Smooth muscle cell of bladder (primary cell): Measurements from ENCODE around the gene WNT5A. TPM values are rescaled to one million over a fixed set of nuclear protein-coding genes. Genes with fewer than 3 reads are reported as not detected.

Experiments
- total RNA-seq: library from RNA; depleted of rRNA; stranded (reverse); fragments of >200 nt; gene quantifications from 2 replicates; pipeline ENCODE4 v1.2.3, GENCODE V29; 2014

The WNT5A gene
- total RNA-seq: 4.4 and 35.6 TPM in 2 replicates

DNA sequence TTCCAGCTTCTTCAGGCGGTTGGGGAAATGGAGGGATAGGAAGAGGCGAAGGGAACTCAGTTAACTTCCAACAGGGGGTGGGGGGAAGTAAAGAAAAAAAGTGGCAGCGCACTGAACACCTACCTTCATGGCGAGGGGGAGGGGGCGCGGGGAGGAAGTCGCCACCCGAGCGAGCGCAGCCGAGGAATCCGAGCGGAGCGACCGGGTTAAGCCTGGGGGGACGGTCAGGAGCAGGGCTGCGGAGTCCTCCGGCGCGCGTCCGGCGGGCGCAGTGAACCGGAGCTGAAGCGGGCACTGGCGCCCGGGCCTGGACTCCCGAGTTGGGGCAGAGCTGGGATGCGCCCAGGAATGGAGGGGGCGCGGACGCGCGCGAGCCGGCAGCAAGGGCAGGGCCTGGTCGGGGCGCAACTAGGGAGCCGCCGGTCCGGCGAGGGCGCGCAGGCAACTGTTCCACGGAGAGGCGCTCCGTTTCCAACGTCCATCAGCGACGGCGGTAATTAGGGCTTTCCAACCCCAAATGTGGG lies at the start of gene WNT5A:
Gene WNT5A, minus strand, starts transcription at position 450 of the 524 bp plus-strand sequence. Its CDS starts 321 bp downstream, at position 129.

